ENCODE results near the gene SNAPC3.

The SNAPC3 gene

DNA sequence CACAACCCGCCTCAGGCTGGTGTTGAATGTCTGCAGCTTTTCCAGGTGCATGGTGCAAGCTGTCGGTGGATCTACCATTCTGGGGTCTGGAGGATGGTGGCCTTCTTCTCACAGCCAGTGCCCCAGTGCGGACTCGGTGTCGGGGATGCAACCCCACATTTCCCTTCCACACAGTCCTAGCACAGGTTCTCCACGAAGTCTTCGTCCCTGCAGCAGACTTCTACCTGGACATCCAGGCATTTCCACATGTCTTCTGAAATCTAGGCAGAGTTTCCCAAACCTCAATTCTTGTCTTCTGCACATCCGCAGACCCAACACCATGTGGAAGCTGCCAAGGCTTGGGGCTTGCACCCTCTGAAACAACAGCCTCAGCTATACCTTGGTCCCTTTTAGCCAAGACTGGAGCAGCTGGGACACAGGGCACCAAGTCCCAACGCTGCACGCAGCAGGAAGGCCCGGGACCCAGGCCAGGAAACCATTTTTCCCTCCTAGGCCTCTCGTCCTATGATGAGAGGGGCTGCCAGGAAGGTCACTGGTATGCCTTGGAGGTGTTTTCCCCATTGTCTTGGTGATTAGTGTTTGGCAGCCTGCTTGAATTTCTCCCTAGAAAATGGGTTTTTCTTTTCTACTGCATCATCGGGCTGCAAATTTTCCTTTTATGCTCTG is 69.9 kb downstream of the SNAPC3 start:
- no peak for DNase-seq

DNA sequence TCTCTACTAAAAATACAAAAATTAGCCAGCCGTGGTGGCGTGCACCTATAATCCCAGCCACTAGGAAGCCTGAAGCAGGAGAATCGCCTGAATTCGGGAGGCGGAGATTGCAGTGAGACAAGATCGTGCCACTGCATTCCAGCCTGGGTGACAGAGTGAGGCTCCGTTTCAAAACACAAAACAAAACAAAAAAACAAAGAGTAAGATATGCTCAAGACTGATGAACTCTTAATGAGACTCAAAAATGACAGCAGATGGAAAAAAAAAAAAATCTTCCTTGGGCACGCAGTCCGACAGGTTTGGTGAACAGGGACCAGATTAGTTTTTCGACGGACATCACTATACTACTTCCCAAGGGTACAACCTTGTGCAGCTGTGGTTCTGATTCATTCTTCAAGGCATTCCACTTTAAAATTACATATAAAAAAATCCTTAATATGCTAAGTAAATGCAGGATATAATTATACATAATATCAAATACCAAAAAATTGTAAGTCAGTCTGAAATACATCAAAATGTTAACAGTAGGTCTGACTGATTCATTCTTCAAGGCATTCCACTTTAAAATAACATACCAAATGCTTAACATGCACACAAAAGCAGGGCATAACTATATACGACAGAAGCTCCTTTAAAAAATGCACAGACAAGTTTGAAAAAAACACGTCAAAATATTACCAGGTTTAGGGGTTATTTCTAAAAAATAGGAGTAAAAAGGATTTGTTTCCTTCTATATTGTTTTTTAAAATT is 75.7 kb downstream of the SNAPC3 start:
- DNase-seq = no peak

DNA sequence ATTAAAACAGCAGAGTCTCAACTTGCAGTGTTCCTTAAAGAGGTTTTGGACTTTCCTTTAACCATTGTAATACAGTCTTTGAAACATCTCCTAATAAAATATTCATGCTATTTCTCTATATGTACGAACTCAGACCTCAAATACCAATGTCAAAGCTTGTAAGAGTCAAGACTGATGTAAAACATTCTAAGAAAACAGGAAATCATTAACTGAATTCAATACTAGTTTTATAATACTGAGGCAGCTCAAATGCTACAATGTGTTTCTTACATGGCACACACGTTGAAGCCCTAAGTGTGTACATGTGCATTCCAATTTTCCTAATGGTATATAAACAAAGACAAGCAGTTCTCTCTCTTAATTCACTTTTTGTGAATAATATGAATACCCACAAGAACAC is 76.5 kb downstream of the SNAPC3 start:
- no peak for DNase-seq

DNA sequence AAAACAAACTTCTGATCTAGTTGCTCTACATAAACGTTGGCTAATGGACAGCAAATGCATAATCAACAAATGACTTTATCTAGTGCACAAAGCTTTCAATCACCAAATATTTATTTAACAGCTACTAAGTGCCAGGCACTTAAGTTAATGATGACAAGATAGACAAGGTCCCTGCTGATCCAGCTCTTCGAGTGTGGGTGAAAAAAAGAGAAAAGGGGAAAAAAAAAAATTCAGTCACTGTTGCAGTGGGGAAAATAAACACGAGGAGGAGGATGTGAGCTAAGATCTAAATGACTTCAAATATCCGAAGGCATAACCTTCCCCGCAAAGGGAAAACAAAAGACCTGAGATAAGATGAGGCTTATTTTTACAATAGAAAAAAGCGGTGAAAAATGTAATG is 78.5 kb downstream of the SNAPC3 start:
- no peak for DNase-seq

DNA sequence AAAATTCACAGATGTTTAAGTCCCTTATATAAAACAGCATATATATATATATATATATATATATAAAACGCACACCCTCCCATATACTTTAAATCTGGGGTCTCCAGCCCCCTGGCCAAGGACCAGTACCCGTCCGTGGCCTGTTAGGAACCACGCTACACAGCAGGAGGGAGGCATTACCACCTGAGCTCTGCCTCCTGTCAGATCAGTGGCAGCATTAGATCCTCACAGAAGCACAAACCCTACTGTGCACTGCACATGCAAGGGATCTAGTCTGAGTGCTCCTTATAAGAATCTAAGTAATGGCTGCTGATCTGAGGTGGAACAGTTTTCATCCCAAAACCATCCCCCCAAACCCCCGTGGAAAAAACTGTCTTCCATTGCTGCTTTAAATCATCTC is 79.1 kb downstream of the SNAPC3 start:
- no peak for DNase-seq

DNA sequence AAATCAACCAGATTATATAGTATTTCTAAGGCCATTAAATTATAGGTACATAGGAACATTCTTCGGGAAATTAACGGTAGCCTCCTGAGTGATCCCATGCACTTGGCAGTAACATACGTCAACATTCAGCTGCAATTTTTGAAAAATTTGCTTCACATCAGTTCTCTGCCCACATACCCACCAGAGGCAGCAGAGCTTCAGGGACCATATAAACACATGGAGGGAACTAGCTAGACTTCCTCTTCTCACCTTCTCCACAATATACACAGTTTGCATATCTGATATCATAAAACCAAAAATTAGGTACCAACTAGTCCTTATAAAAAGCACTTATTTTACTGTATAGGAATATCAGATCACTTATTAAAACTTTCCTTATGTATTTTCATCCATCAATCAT is 83.2 kb downstream of the SNAPC3 start:
- no peak for DNase-seq

DNA sequence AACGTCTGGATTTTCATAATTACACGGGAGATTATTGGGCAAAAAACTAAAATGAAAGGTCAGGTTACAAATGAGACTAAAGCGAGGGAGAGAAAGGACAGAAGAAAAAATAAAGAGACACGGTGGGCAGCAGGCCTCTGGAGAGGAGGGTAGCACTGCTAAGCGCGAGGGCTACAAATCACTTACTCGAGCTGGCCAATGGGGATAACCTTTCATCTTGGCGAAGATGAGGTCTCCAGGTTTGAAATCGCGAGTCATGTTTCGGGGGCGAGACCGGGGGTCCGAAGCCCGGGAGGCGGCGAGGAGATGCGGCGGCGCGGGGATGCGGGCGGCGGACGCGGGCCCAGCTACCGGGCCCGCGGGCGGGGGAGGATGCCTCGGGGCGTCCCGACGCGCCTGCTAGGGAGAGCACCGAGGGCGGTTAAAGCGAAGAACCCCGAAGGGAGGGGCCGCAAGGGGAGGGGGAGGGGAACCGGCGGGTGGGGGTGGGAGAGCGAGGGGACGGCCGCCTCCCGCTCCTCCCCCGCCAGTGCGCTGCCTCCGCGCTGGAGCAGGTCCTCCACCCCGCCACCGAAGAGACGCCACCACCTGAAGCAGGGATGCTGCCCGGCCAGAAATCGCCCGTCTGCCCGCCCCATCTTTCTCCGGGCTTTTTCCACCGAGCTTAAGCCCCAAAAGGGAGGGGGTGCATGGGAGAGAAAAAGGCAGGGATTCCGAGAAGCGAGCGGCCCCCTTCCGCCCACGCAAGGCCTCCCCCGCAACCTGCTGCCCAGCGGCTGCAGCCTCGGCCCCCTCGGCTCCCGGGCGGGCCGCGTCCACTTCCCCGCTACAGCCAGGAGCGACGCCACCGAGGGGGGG is 87.5 kb downstream of the SNAPC3 start:
- DNase-seq = peak; percentile 29 to 55

DNA sequence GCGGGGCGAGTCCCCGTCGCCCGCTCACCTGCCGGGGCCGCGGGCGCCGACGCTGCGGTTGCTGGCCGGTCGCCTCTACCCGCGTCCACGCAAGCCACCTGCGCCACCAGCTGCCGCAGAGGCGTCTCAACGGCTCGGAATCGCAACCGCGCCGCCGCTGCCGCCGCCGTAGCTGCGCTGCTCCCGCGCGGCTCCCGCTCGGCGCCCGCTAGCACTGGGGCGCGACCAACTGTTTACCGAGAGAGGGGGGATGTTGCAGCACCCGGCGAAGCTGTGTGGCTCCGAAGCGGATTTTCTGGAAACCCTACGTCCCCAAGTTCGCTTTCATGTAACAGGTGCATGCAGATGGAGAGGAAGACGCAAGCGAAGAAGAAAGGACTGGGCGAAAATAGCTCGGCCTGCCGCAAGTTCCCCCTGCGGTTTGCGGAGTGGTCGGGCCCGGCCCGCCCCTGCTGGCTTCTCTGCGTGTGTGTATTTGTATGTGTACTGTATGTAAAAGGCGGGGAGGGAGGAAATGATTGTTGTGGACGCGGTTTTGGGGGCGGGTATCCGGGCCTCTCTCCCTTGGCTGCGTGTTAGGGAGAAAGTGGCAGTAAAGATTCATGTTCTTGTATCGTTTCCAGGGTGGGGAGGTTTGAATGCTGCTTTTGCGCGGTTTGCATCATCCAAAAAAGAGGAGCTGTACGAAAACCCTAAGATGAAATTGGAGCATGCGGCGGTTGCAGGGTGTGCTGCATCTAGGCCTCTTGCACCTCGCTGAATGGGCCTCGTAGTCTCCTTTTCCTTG is 88.3 kb downstream of the SNAPC3 start, which contains the start of gene PSIP1:
PSIP1 (minus strand) TSS at position 182 of the 787 bp plus-strand sequence. CDS start 782 bp downstream, outside the sequence.
- peak; percentile 82 to 85 for DNase-seq
